BLaER1 treated with 17β-estradiol and CSF1 and Interleukin-3, amounts not matched to agents 10 nM and 100 nM (cell line): Measurements from ENCODE around the gene SDHAF4.

ENCODE experiments used
- H3K27ac ChIP-seq, 11 experiments: shearing (Covaris generic); formaldehyde crosslinking; 2 replicates each; pipeline ENCODE4 v1.8.1; 2022
- H3K27me3 ChIP-seq, 11 experiments: shearing (Covaris generic); formaldehyde crosslinking; 2 replicates each; pipeline ENCODE4 v1.8.1; 2022
- H3K36me3 ChIP-seq, 11 experiments: shearing (Covaris generic); formaldehyde crosslinking; 2 replicates each; pipeline ENCODE4 v1.8.1; 2022
- H3K4me1 ChIP-seq, 10 experiments: shearing (Covaris generic); formaldehyde crosslinking; 2 replicates each; pipeline ENCODE4 v1.8.1; 2022
- H3K4me2 ChIP-seq, 11 experiments: shearing (Covaris generic); formaldehyde crosslinking; 2 replicates each; pipeline ENCODE4 v1.8.1; 2022
- H3K4me3 ChIP-seq, 10 experiments: shearing (Covaris generic); formaldehyde crosslinking; 2 replicates each; pipeline ENCODE4 v1.8.1; 2022
- H3K9ac ChIP-seq, 11 experiments: shearing (Covaris generic); formaldehyde crosslinking; 2 replicates each; pipeline ENCODE4 v1.8.1; 2022
- H3K9me3 ChIP-seq, 11 experiments: shearing (Covaris generic); formaldehyde crosslinking; replicated peaks in 1 of 11; 2 replicates each; pipeline ENCODE4 v1.8.1; 2022
- H4K20me1 ChIP-seq, 11 experiments: shearing (Covaris generic); formaldehyde crosslinking; 2 replicates each; pipeline ENCODE4 v1.8.1; 2022
- Cebpa-rat ChIP-seq, 11 experiments: shearing (Covaris generic); IDR thresholded peaks; 2 replicates each; pipeline ENCODE4 v1.8.1; 2022

The SDHAF4 gene

DNA sequence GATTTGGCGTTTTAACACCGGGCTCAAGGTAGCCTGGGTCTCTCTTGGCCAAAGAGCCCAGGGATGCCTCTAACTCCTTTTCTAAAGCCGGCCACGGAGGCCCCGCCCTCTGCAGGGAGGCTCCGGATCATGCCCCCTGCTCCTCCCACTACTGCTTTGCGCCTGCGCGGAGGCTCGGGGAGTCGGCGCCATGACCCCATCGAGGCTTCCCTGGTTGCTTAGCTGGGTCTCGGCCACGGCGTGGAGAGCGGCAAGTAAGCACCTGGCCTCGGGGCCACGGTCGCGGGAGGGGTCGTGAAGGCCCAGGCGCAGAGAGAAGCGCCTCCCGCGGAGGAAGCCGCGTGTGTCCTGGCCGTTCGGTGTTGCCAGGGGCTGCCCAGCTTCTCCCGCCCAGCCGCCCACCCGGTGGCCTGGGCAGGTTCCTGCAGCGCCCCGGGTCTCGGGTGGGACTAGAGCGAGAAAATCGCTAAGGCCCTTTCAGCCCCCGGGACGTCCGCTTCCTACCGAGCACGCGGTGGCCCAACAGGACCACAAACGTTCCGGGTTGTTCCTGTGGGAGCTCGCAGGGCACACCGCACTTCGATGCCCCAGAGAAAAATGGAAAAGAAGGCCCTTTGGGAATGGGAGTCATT lies at the start of gene SDHAF4:
TSS of gene SDHAF4 (plus strand) at position 180 of the 632 bp plus-strand sequence. CDS start at position 191, 11 bp downstream.
- Histone ChIP-seq H3K4me2 (peak within 1 kb of the TSS; percentile 71 to 90 (median 84)), H3K4me1 (peaks cover 0 to 14% (median 9%) of the 10 kb centered on the region in 10 experiments; a peak in 11 of 20 replicates), H3K36me3 (peaks cover 0 to 26% (median 9%) of the 10 kb centered on the region in 11 experiments; a peak in 12 of 22 replicates), H3K4me3 (peak within 1 kb of the TSS; percentile 70 to 87 (median 74)), H3K9me3 (peaks cover 0 to 22% (median 13%) of the 10 kb centered on the region in 11 experiments; a peak in 13 of 22 replicates), H4K20me1 (no peaks in the 10 kb centered on the region), H3K27ac (peak within 1 kb of the TSS; percentile 78 to 96 (median 91)), H3K27me3 (no peaks in the 10 kb centered on the region), H3K9ac (peak within 1 kb of the TSS; percentile 81 to 93 (median 90))
- no peak for TF ChIP-seq Cebpa-rat (IDR thresholded peaks at IDR 0.05)

DNA sequence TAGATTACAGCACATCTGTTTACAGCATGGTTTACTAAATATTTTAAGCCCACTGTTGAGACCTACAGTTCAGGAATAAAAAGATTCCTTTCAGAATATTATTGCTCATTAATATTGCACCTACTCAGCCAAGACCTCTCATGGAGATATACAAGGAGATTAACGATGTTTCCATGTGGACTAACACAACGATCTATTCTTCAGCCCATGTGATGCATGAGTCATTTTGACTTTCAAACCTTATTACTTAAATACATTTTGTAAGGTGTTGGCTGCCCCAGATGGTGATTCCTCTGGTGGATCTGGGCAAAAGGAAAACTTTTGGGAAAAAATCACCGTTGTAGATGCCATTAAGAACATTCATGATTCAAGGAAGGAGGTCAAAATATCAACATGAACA lies 48.0 kb upstream of the SDHAF4 start:
- Histone ChIP-seq H3K4me3 (no peak overlapping the region), H3K27ac (no peak overlapping the region), H3K4me1 (no peaks in the 10 kb centered on the region), H3K9me3 (no peaks in the 10 kb centered on the region), H3K4me2 (no peak overlapping the region), H3K36me3 (peaks cover 0 to 41% (median 6%) of the 10 kb centered on the region in 11 experiments; a peak in 13 of 22 replicates), H4K20me1 (no peaks in the 10 kb centered on the region), H3K9ac (no peak overlapping the region), H3K27me3 (no peaks in the 10 kb centered on the region)
- no peak for TF ChIP-seq Cebpa-rat (IDR thresholded peaks at IDR 0.05)

DNA sequence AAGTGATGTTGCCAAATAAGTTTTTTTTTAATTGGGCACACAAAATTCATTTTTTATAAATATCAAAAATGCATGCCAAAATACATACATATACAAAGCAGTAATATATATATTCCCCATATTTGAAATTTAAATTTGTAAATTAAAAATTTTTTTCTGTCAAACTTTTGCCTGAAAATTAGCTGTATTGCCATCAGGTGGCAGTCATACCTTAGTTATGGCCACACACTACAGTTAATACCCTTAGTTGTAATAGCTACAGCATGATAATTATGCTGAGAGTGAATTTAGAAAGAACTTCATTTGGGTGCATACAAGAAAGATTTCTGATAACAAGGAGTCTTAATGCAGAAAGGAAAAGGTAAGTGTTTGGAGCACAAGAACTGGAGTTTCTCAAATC lies 46.2 kb upstream of the SDHAF4 start:
- no peak for TF ChIP-seq Cebpa-rat (IDR thresholded peaks at IDR 0.05)
- H3K4me3 ChIP-seq, result no peak overlapping the region
- no peaks in the 10 kb centered on the region for H3K4me1 ChIP-seq

DNA sequence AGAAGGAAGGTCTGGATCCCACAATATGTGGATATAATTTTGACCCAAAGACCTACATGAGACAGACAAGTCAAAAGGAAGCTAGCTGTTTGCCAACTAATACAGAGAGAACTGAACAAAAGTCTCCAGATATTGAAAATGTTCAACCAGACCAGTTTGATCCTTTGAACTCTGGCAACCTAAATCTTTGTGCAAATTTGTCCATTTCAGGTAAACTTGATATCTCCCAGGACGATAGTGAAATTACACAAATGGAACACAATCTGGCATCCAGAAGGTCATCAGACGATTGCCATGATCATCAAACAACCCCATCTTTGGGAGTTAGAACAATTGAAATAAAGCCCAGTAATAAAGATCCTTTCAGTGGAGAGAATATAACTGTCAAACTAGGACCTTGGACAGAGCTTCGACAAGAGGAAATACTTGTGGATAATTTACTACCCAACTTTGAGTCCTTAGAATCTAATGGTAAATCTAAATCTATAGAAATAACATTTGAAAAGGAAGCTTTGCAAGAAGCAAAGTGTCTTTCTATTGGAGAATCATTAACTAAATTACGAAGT lies 41.9 kb upstream of the SDHAF4 start:
- Histone ChIP-seq H3K9ac (no peak overlapping the region), H3K4me1 (no peaks in the 10 kb centered on the region), H3K4me3 (no peak overlapping the region), H3K9me3 (no peaks in the 10 kb centered on the region), H3K36me3 (peaks cover 0 to 74% (median 22%) of the 10 kb centered on the region in 11 experiments; a peak in 16 of 22 replicates), H4K20me1 (no peaks in the 10 kb centered on the region), H3K27me3 (no peaks in the 10 kb centered on the region), H3K27ac (no peak overlapping the region), H3K4me2 (no peak overlapping the region)
- TF ChIP-seq Cebpa-rat (IDR thresholded peaks at IDR 0.05), result no peak

More for the DNA sequence above, 46.2 kb upstream of the SDHAF4 start:
- H3K4me2 ChIP-seq, result no peak overlapping the region
- no peaks in the 10 kb centered on the region for H3K27me3 ChIP-seq
- peaks cover 0 to 42% (median 10%) of the 10 kb centered on the region in 11 experiments; a peak in 16 of 22 replicates for H3K36me3 ChIP-seq
- H3K9ac ChIP-seq, result no peak overlapping the region
- no peaks in the 10 kb centered on the region for H3K9me3 ChIP-seq
- no peaks in the 10 kb centered on the region for H4K20me1 ChIP-seq
- H3K27ac ChIP-seq, result no peak overlapping the region

DNA sequence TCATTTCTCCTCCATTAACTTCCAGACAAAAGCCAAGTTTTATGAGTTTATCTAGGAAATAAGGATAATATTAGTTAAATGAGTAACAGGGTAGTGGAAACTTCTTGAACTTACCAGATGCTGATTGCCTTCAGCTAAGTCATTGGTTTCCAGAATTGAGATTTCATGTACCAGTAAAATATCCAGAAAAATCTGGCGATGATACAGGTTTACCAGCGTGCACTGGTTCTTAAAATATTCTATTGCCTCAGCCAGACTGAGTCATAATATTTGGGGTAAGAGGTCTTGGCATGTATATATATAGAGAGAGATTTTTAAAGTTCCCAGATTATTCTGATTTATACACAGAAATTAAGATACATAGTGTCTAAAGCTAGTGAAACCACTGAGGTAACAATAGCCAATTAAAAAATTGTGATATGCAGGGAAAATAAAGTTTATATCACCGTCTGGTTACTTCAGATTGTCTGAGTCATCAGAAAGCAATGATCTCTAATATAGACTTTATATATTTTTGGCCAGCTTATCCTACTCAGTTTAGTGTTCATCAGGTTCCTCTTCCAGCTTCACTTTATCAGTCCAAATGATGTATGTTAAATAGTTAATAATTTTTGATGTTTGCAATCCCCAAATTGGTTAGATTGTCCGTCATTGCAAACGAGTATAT lies 39.5 kb upstream of the SDHAF4 start:
- Histone ChIP-seq H3K9ac (no peak overlapping the region), H3K9me3 (no peaks in the 10 kb centered on the region), H4K20me1 (no peaks in the 10 kb centered on the region), H3K4me1 (no peaks in the 10 kb centered on the region), H3K4me2 (no peak overlapping the region), H3K27me3 (no peaks in the 10 kb centered on the region), H3K27ac (no peak overlapping the region), H3K4me3 (no peak overlapping the region), H3K36me3 (peaks cover 0 to 90% (median 33%) of the 10 kb centered on the region in 11 experiments; a peak in 16 of 22 replicates)
- TF ChIP-seq Cebpa-rat (IDR thresholded peaks at IDR 0.05), result no peak

DNA sequence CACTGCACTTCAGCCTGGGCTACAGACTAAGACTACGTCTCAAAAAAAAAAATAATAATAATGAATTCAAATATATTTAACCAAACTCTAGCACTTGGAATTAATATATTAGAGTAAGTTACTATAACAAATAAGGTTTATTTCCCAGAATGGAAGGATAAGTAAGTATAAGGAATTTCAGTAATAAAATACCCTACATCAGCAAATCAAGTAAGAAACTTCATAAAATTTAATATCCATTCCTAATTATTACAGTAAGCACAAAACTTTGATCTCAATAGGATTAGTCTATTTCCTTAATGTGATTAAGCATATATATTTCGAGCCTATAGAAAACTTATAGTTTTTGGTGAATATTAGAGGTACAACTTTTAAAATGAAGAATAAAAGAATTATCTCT lies 36.7 kb upstream of the SDHAF4 start:
- H3K27ac ChIP-seq, result no peak overlapping the region
- H4K20me1 ChIP-seq, result no peaks in the 10 kb centered on the region
- no peaks in the 10 kb centered on the region for H3K9me3 ChIP-seq
- no peak overlapping the region for H3K4me3 ChIP-seq
- no peak for TF ChIP-seq Cebpa-rat (IDR thresholded peaks at IDR 0.05)
- no peak overlapping the region for H3K4me2 ChIP-seq
- peaks cover under 1 to 84% (median 39%) of the 10 kb centered on the region in 11 experiments; a peak in 19 of 22 replicates for H3K36me3 ChIP-seq
- H3K9ac ChIP-seq, result no peak overlapping the region
- H3K4me1 ChIP-seq, result no peaks in the 10 kb centered on the region
- H3K27me3 ChIP-seq, result no peaks in the 10 kb centered on the region

DNA sequence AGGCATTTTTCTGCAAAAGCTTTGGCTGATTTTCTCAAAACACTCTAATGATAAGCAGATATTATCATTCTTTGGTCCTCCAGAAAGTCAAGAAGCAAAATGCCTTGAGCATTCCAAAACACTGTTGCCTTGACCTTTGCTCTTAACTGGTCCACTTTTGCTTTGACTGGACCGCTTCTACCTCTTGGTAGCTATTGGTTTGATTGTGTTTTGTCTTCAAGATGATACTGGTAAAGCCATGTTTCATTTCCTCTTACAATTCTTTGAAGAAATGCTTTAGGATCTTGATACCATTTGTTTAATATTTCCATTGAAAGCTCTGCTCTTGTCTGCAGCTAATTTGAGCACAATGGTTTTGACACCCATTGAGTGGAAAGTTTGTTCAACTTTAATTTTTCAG lies 35.6 kb upstream of the SDHAF4 start:
- H3K9ac ChIP-seq, result no peak overlapping the region
- H4K20me1 ChIP-seq, result no peaks in the 10 kb centered on the region
- H3K9me3 ChIP-seq, result no peaks in the 10 kb centered on the region
- no peak overlapping the region for H3K4me2 ChIP-seq
- no peaks in the 10 kb centered on the region for H3K4me1 ChIP-seq
- peaks cover 5 to 80% (median 37%) of the 10 kb centered on the region in 11 experiments; a peak in 19 of 22 replicates for H3K36me3 ChIP-seq
- H3K27ac ChIP-seq, result no peak overlapping the region
- no peaks in the 10 kb centered on the region for H3K27me3 ChIP-seq
- H3K4me3 ChIP-seq, result no peak overlapping the region
- no peak for TF ChIP-seq Cebpa-rat (IDR thresholded peaks at IDR 0.05)

DNA sequence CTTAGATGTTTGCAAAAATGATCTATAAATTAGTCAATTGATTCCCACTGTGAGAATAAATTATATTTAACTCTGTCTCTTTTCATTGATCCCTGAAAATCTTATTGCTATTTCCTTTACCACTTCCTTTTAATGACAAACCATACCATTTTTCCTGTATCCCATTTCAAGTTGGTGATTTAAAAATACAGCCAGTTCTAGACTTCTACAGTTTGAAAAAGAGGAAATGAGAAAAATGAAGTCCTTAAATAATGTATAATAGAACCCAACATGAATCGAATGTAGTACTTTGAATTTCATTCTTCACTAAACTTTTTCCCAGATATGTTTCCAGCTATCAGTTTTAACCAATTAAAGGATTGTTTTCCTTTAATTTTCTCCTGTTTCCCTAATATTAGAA lies 29.5 kb upstream of the SDHAF4 start:
- Histone ChIP-seq H3K4me2 (peak overlapping the region in 8 of 11 experiments; percentile 7 to 74 (median 38); a peak in 13 of 22 replicates), H3K4me3 (no peak overlapping the region), H3K36me3 (peaks cover 13 to 66% (median 45%) of the 10 kb centered on the region in 11 experiments), H3K9ac (no peak overlapping the region), H3K9me3 (0 out of 22 replicates have a peak, but pooled peaks cover 0 to 11% (median 0%) of the 10 kb centered on the region in 11 experiments), H3K27ac (peak overlapping the region in 5 of 11 experiments; percentile 10 to 64 (median 51); a peak in 7 of 22 replicates), H3K4me1 (peaks cover 0 to 26% (median 12%) of the 10 kb centered on the region in 10 experiments; a peak in 15 of 20 replicates), H3K27me3 (no peaks in the 10 kb centered on the region), H4K20me1 (no peaks in the 10 kb centered on the region)
- no peak for TF ChIP-seq Cebpa-rat (IDR thresholded peaks at IDR 0.05)

DNA sequence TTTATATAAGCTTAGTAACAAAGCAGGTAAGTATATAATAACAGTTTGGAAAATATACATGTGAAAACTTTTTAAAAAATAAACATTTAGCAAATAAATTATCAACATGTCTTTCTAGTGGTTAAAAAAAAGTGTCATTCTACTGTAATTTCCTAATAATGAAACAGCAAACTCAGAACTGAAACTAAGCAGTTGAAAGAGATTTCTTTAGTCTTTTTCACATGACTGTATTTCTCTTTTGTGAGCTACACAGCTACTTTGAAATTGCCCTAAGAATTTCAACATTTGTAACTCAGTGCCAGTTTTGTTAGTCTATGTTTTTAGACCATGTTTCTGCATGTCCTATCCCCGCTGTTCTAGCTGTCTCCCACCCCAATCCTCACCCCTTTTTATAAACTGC lies 28.4 kb upstream of the SDHAF4 start:
- Histone ChIP-seq H3K27ac (peak overlapping the region in 6 of 11 experiments; percentile 16 to 64 (median 49); a peak in 8 of 22 replicates), H3K4me1 (peaks cover 0 to 26% (median 12%) of the 10 kb centered on the region in 10 experiments; a peak in 15 of 20 replicates), H3K9ac (no peak overlapping the region), H3K9me3 (0 out of 22 replicates have a peak, but pooled peaks cover 0 to 11% (median 0%) of the 10 kb centered on the region in 11 experiments), H3K36me3 (peaks cover 12 to 66% (median 41%) of the 10 kb centered on the region in 11 experiments), H3K4me2 (peak overlapping the region in 4 of 11 experiments; percentile 10 to 74 (median 34); a peak in 5 of 22 replicates), H3K27me3 (no peaks in the 10 kb centered on the region), H3K4me3 (no peak overlapping the region), H4K20me1 (no peaks in the 10 kb centered on the region)
- TF ChIP-seq Cebpa-rat (IDR thresholded peaks at IDR 0.05), result no peak
